ENCODE data around the gene RGS10. TPM values are rescaled to one million over a fixed set of nuclear protein-coding genes. Genes with fewer than 3 reads are reported as not detected.

The RGS10 gene
- total and polyA plus RNA-seq, 2 experiments from 2014 or later, result 16.8 to 26.8 TPM

GRCh38 chr10:119526149-119526548 is 16.4 kb downstream of the RGS10 start:
- Mint-ChIP-seq H3K4me3 (no peak overlapping the region), H3K9me3 (no peaks in the 10 kb centered on the region), H3K27ac (no peak overlapping the region), H3K36me3 (ENCODE audit: low read depth) (no peaks in the 10 kb centered on the region), H3K27me3 (ENCODE audit: insufficient read depth, low read depth, poor library complexity) (peaks cover 11% of the 10 kb centered on the region), H3K4me1 (0 out of 3 replicates have a peak, but pooled peaks cover 2% of the 10 kb centered on the region)
- H3K4me3 ChIP-seq, result no peak overlapping the region
- H3K9me2 ChIP-seq (ENCODE audit: insufficient read depth), result no peaks in the 10 kb centered on the region
- no peaks in the 10 kb centered on the region for H3F3A ChIP-seq (replicated peaks; ENCODE audit: low read depth)
- TF ChIP-seq JUNB (IDR thresholded peaks at IDR 0.05; ENCODE audit: unreplicated experiment) (no peak), ZNF331 (CRISPR knock-in tag; IDR thresholded peaks at IDR 0.05; ENCODE audit: low read depth) (no peak), CREB1 (CRISPR knock-in tag; IDR thresholded peaks at IDR 0.05; ENCODE audit: low read depth) (no peak), POLR2AphosphoS5 (IDR thresholded peaks at IDR 0.05; ENCODE audit: low read depth) (no peak), REST (IDR thresholded peaks at IDR 0.05; ENCODE audit: unreplicated experiment) (no peak), NANOG (IDR thresholded peaks at IDR 0.05; ENCODE audit: borderline replicate concordance) (no peak), ZNF462 (CRISPR knock-in tag; IDR thresholded peaks at IDR 0.05) (no peak), STAT1 (IDR thresholded peaks at IDR 0.05; ENCODE audit: unreplicated experiment) (no peak), ZNF114 (CRISPR knock-in tag; IDR thresholded peaks at IDR 0.05) (no peak), EZH2 (IDR thresholded peaks at IDR 0.05; ENCODE audit: low read depth, unreplicated experiment) (no peak), EZH2phosphoT487 (IDR thresholded peaks at IDR 0.05; ENCODE audit: unreplicated experiment) (no peak), ETS1 (IDR thresholded peaks at IDR 0.05) (no peak)
- TF ChIP-seq, protein P1, sequence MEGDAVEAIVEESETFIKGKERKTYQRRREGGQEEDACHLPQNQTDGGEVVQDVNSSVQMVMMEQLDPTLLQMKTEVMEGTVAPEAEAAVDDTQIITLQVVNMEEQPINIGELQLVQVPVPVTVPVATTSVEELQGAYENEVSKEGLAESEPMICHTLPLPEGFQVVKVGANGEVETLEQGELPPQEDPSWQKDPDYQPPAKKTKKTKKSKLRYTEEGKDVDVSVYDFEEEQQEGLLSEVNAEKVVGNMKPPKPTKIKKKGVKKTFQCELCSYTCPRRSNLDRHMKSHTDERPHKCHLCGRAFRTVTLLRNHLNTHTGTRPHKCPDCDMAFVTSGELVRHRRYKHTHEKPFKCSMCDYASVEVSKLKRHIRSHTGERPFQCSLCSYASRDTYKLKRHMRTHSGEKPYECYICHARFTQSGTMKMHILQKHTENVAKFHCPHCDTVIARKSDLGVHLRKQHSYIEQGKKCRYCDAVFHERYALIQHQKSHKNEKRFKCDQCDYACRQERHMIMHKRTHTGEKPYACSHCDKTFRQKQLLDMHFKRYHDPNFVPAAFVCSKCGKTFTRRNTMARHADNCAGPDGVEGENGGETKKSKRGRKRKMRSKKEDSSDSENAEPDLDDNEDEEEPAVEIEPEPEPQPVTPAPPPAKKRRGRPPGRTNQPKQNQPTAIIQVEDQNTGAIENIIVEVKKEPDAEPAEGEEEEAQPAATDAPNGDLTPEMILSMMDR (conservative IDR thresholded peaks at IDR 0.05; ENCODE audit: low read depth in 2 of 2), result no peak
- ATAC-seq, result no peak
- DNase-seq (ENCODE audit: low spot score), result no peak
- no peak overlapping the region for H3K4me2 ChIP-seq
- no peak overlapping the region for H3K27ac ChIP-seq (ENCODE audit: low read depth)
- no peaks in the 10 kb centered on the region for H3K79me2 ChIP-seq (replicated peaks; ENCODE audit: insufficient read depth)
- no peaks in the 10 kb centered on the region for H3K36me3 ChIP-seq (ENCODE audit: insufficient read depth)
- no peaks in the 10 kb centered on the region for H4K20me1 ChIP-seq (replicated peaks; ENCODE audit: insufficient read depth)
- no peaks in the 10 kb centered on the region for H3K27me3 ChIP-seq (ENCODE audit: insufficient read depth)
- H2AFZ ChIP-seq, result no peak overlapping the region
- no peaks in the 10 kb centered on the region for H3K4me1 ChIP-seq (ENCODE audit: insufficient read depth)
